Activated T-helper 1 cell treated with anti-CD3 and anti-CD28 coated beads, Interleukin-2, amount 50 U/mL, for 16 hours (primary cell): ENCODE measurements around the gene CABLES1.

ENCODE experiments used
- DNase-seq, 2 donors: peaks; one replicate each; pipeline ENCODE4 v3.0.0-alpha.2; 2020; ENCODE audit warnings: low read depth in 1 of 2, low spot score in 1 of 2

The CABLES1 gene

DNA sequence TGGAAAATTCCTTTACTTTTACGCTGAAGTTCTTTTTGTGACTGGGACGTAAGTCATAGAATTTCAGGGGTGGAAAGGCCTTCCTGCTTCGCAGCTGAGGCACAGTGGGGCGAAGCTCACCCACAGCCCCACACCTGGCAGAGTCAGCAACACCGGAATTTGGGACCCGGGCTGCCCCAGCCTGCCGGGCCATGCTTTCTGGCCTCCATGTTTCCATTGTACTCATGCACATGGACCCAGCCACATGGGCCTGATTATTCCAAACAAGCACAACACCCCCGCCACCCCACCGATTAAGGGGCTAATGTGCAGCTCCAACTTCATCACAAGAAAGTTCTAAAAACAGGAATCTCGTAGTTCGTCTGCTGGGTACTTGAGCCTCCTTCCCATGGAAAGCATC is 82.5 kb downstream of the CABLES1 start:
- DNase-seq, result no peak

DNA sequence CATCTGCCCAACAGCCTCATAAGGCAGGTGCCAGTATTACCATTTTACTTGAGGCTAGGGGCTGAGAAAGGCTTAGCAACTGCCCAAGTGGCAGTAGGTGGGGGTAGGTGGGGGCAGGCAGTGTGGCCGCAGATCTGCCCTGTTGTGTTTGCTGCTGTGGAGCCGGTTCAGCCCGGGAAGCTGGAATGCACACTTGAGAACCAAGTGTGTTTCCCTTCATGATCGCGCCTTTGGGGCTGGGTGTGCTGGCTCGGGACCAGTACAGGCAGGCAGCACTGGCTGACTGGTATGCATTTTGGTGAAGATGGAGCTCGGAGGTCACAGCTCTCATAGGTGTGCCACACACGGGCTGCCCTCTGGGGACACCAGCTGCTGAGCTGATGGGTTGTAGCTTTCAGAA is 85.1 kb downstream of the CABLES1 start:
- no peak for DNase-seq

DNA sequence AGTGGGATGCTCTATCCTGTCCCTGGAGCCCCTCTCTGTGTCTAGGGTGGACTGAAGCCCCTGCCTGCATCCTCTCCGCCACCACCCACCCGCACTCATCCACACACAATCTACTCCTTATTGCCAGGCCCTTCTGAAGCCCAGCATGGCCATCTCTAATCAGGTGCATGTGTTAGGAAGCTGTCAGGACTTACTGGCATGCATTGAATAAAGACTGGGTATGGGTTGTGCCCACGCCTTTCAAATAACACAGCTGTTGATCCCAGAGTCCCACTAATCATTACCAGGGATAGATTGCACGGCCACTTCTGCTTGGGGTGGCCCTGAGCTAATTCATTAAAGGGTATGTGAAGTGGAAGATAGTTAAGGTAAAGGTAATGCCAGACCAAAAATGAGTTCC is 88.4 kb downstream of the CABLES1 start:
- no peak for DNase-seq

DNA sequence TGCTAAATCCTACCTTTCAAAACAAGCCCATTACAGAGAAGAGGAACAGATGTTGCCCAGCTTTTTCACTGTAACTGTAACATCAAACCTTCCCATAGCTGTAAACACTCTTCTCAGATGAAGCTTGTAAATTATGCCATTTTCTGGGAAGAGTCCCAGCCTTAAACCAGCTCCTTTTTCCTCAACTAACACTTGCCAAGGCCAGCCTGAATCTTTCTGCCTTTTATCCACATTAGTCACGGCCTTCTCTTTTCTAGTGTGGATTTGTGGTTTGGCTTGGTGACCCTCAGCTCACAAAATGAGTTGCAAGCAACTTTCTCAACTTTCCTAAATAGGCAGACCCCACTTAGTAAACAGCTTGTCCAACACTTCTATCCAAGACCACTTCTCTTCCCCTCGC is 90.2 kb downstream of the CABLES1 start:
- DNase-seq, result no peak

DNA sequence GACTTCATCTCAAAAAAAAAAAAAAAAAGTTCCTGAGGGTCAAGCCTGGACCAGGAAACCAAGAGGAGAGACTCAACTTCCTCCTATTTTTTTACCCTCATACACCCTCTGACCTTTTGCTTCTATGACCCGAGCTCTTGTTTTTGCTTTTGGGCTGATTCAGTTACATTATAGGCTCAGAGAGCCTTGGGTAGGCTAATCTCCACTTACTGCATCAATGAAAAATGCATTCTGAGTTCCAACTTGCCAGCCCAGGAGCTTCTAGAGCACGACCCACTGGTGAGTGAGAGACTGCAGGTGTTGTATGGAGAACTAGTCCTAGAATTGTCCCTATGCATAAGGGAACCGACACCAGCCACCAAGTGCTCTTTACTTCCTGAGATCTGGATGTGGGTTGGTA is 91.1 kb downstream of the CABLES1 start:
- no peak for DNase-seq

DNA sequence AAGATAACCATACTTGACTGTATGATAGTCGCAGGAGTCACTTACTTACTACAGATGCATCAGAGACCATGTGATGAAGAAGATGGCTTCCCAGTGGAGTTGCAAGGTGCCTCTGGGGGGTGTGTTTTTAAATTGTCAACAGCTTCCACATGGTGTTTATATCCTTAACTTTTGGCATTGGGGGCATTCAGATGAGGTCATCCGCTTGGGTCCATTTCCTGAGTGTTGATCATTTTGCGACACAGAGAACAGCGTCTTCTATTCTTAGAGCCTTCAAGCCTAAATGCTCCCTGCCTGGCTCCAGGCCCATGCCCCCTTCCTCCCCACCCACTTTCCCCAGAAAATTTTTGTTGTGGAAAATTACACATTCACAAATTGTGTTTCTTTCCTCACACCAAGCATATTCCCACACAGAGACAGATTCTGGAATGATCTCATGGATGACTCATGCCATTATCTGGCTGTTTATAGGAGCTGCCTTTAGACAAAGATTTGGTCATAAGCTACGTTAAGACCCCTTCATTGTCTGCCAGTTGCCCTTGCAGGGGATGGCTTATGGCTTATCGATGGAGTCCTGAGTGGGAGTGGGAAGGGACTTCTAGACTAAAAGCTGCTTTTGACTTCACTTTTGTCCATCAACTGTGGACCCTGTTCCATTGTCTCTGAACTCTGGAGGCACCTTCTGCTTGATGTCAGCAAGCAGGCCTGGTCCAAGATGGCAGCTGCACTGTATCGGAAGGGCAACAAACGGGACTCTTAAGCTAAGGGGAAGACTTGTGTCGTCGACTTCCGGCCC is 91.8 kb downstream of the CABLES1 start:
- no peak for DNase-seq

DNA sequence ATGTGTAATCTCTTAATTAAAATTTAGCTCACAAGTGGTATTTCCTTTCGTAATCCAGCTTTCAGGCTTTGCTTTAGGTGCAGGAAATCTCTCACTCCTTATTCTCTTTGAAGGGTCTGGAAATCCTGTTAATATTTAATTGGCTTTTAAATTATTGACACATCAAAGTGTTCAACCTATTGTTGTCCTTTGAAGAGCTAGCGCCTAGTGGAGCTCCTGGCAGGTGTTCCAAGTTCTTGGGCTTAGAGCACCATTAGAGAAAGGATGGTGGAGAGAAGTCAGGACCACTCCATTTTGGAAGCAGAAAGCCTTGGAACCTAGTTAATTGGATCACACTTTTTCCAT is 92.4 kb downstream of the CABLES1 start:
- DNase-seq, result no peak

DNA sequence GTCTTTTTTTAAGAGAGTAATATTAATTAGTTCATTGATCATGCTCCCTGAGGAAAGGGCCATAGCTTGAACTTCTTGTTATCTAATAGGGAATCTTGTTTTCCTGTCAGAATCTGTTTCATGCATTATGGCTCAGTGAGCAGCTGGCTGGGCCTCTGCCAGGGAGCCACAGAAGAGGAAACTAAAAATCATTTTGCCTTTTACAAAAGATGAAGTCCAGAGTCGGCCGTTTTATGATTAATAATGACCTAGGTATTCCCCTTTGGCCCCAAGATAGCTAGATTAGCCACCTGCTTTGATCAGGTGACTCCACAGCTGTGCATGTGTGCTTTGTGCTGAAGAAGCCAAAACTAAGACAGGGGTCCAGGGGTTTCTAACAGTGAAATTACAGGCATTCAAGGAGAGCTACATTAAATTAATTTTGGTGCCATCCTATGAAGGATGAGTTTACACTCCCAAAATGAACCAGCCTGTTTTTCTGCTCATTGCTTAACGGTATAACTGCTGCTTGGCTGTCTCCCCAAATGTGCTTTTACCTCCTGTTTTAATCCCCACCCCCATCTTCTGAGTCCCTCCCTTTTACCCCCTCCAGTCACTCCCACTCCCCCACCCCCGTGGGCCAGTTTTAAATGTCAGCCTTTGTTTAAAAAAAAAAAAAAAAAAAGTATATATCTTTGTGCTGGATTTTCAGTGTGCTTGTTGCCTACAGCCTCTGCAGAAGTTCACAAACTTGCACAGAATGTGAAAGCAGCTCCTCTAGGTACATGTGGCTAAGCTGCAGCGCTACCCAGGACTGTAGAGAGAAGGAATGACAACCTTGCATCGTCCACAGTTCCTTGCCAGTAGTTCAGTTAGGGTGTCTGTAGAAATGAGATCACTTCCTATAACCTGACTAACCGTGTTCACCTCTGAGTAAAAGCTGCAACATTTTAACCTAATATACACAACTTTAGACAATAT is 93.1 kb downstream of the CABLES1 start:
- no peak for DNase-seq

DNA sequence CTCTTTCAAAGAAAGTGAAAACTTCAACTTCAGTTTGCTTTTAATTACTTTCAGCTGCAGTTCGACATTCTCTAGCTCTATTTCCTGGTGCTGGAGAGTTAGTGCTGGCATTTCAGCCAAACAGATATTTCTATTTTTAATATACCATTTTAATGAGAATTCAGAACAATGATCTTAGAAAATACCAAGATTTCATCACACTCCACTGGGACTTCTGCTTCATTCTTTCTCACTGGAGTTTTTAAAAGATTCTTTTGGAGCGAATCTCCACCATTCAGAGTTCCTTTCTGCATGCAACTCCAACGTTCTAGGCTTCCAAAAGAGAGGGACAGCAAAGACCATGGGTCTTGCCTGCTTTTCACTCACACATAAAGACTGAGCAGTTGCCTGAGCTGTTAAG is 94.2 kb downstream of the CABLES1 start:
- DNase-seq, result no peak

DNA sequence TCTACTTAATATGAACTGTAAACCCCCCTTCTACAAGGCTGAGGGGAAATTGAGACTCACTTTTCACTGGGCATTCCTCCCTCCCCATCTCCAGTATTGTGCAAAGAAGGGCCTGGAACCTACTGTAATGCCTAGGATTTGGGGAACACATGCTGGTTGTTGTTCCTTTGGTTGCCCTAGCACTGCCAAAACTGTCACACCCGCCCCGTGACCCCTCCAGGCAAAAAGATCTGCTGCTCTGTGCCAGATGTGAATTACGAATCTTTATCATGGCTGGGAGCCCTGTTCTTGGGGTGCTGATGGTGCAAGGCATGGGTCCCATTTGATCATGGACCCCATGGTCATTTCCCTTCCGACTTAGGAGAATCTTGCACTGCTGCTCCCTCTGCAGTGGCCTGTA is 95.4 kb downstream of the CABLES1 start:
- no peak for DNase-seq

DNA sequence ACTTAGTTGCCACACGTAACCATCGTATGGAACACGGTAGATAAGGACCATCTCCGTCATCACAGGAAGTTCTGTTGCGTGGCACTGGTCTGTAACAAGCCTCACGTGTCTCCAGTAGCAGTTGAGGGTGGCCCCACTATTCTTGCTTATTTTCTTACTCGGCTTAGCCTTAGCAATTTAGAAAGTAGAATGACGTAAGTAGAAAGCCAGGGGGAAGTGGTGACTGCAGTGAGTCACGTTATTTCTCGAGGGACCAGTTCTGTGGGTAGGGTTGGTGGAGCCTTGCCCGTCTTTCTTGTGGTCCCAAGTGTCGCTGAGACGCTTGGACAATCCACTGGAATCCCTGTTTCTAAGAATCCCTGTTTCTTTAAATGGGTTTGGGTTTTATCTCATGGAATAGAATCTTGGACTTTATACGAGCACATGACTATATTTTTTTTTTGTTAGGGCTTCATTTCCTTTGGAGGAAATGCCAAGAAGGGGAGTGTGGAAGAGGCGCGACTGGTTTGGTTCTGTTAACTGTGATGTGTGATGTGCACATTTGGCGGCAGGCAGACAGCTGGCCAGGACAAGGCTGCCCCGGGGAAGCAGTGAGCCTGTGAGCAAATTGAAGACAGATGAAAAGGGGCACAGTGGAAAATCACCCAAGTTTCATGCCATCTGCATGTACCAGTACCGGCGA is 96.2 kb downstream of the CABLES1 start:
- peak; percentile 12 to 57 for DNase-seq

DNA sequence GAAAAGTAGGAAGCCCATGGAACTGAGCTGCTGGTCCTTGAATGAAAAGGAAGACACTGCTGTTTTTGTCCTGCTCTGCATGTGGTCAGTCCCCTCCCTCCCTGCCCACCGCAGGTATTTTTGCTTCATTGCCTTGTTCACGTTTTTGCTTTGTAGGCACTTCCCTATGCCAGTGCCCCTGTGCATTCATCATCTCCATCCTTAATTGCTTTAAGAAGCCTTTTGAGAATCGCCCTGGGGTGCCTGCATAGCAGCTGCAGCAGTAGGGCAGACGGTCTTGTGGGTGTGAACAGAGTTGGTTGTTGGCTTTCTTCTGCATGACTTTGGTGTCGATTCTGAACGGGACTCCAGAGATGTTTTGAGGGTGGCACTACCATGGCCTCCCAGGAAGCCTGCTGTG is 97.0 kb downstream of the CABLES1 start:
- no peak for DNase-seq

DNA sequence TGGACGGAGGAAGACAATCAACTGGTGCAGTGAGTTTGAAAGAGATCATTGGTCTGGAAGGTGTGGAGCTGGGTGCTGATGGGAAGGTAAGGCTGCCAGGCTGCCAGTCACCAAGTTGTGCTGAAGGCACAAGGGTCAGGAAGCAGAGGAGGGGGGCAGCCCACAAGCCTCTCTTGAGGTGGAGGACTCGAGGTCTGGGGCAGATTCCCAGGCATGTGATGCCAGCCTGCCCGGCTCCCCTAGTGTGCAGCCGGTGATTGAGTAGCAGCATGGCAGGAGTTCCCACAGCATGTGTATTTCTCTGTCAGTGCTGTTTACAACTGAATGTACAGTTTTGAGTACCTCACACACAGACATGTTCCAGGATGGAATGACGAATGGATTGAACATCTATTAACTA is 99.3 kb downstream of the CABLES1 start:
- DNase-seq, result no peak

DNA sequence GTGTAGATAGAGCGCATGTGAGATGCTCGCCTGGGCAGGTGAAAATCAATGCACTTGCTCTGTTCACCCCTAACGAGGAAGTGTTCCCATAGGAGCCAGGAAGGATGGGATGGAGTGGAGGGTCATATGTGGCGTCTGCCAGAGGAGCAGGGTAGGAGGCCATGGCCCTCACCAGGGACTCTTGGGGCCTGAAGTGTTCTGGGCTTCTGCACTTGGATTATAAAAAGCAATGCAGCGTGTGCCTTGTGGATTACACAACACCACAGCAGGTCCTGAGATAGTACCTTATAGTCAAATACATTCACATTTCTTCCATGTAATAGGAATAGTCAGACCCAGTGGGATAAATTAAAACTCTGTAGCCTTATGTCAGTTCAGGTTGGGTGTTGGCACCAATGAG is 100.1 kb downstream of the CABLES1 start:
- DNase-seq, result no peak

DNA sequence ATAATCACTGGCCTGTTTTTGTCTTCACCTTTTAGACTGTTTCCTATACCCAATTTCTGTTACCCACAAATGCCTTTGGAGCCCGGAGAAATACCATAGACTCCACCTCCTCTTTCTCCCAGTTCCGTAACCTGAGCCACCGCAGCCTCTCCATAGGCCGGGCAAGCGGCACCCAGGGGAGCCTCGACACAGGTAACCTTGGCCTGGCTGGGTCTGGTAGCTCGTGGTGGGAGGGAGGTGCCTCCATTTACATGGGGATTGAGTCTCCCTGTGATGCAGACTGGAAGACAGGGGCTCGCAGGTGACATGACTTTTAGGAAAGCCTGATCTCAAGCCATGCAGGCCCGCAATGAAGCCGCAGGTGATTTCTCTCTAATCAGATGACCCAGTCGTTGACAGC is 100.6 kb downstream of the CABLES1 start:
- no peak for DNase-seq

DNA sequence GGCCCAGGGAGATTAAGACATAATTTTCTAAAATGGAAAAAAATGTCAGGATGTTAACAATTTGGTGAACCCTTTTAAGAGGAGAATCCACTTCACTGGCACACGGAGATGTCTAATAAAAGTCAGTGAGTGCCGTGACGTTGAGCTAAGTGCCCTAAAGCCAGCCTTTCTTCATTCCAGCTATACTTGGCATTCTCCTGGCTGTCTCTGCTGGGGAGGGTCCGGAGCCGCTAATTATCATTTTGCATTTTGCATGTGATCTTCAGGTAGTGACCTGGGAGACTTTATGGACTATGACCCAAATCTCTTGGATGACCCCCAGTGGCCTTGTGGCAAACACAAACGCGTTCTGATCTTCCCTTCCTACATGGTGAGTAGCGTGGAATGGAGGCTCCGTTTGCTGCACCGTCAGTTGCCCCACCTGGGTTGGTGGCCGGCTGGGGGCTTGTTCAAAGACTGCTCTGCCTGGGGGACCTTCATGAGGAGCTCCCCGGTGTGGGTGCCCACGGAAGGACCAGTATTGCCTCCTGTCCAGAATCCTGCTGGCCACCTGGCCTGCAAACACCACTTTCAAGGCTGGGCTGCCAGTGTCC is 101.7 kb downstream of the CABLES1 start:
- DNase-seq, result no peak

DNA sequence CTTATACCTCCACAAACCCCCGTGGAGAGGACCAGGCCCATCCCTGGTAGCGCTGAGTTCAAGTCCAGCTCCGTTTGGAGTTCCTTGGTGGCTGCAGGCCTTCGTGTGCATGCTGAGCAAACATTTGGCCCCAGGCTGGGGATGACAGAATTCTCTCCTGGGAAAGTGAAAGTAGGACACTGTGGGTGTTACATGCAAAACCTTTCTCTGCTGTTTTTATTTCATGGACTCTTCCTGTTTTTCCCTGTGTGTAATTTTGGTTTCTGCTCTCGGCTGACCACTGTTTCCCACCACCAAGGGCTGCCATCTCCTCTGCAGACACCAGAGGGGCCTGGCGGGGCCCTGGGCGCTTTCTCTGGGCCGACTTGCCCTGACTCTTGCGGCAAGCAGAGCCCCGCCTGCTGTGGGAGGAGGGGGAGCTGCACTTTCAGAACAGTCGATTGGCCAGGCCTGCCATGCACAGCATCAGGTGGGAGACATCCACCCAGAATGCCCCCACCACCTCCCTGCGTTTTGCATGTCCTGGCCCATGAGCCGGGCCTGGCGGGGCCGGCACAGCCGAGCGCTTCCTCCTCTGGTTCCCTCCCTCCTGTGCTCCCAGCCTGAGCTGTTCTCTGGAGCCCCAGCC is 102.4 kb downstream of the CABLES1 start:
- DNase-seq, result no peak

DNA sequence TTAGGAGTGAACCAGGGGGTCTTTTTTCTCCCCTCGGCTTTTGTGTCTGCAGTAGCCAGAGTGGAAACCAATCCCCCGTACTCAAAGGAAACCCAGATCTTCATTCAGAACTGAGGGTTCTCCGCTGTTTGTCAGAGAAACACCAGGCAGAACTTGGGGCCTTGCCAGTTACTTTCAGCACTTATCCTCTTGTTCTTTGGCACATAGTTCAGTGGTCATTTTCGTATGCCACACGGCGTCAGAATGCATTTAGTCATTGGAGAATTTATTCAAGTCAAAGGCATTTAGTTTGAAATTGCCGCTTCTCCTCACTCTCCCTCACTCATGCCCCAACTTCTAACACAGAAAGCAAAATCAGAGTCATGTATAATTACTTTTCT is 102.9 kb downstream of the CABLES1 start:
- no peak for DNase-seq

DNA sequence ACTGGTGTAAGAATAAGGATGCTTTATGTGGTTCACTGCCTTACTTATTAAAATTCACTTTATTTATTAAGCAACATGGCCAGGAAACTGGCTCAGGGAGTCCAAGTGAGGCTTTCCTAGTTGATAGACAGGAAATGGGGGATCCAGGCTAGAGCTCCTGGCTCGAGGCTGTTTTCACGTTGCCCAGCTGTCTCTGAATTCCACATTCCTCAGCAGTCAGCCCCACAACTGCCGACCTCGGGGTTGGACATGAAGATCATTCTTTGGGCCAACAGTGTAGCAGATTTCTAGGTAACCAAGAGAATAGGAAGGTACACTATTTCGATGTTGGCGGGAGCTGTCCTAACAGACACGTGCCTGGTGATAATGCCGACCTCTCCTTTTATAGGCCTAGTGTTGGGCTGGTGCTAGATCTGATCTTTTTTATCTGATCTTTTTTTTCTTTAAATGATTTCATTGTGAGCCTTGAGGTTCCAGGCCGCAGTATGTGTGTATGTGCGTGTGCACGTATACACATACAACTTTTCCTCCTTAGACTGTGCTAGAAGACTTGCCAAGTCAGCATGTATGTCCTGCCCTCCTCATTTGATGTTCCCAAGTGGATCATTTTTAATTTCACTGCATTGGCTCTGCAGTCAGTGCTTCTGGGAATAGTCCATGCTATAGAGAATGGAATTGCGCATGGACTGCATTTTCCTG is 103.5 kb downstream of the CABLES1 start:
- DNase-seq, result no peak

DNA sequence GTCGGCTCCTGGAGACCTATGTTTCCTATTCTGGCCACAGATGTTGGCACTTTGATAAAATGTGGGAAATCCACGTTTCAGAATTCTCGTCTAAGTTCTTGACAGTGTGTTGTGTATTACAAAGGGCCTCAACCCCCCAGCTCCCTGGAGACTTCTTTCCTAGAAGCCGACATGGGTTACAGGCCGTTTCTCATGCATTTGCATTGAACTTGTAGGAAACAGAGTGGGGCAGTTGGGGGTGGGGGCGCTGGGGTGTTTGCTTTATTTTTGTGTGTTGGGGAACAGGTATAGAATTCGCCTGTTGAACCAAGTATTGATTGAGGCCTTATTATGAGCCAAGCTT is 104.0 kb downstream of the CABLES1 start:
- no peak for DNase-seq
